ENCODE data around the gene SLC26A6.

GRCh38 chr3:48607519-48607918 is 27.7 kb downstream of the SLC26A6 start:
- TF ChIP-seq POLR2A (IDR thresholded peaks at IDR 0.05; ENCODE audit: low read depth, low read length) (no peak), POLR2AphosphoS5 (IDR thresholded peaks at IDR 0.05; ENCODE audit: low read depth, low read length) (no peak), TAF1 (IDR thresholded peaks at IDR 0.05; ENCODE audit: low read depth, low read length) (no peak), SPI1 (IDR thresholded peaks at IDR 0.05; ENCODE audit: low read depth, low read length) (no peak), POU2F2 (IDR thresholded peaks at IDR 0.05; ENCODE audit: low read depth, low read length) (no peak)
